Right lobe of liver (tissue), 6 donors: ENCODE measurements around the gene FCGR2B. TPM values are rescaled to one million over a fixed set of nuclear protein-coding genes. Genes with fewer than 3 reads are reported as not detected.
A peak's percentile ranks its signal among the peaks of the same experiment; 100 is the strongest.

Experiments
- ATAC-seq, 4 donors: fragments of 200-7000 bp; cut with Tn5 transposase; one replicate each; pipeline ENCODE4 v1.9.1; 2020; ENCODE audit warnings: mild to moderate bottlenecking in 4 of 4, moderate library complexity in 4 of 4
- DNase-seq, 3 donors: peaks; one replicate each; pipeline ENCODE4 v3.0.0-alpha.2; 2020
- H3K27ac ChIP-seq, 3 donors: fragments of 200-600 bp; one replicate each; pipeline ENCODE4 v1.8.0; 2022
- H3K27me3 ChIP-seq, 2 donors: fragments of 200-600 bp; one replicate each; pipeline ENCODE4 v1.8.0; 2022
- H3K36me3 ChIP-seq, 4 donors: fragments of 200-600 bp; sonication (generic) in 1 of 4; one replicate each; pipeline versions ENCODE4 v1.5.1 to v1.8.0; 2017 to 2022; ENCODE audit warnings: control low read depth in 1 of 4
- H3K4me1 ChIP-seq, 4 donors: fragments of 200-600 bp; sonication (generic) in 1 of 4; one replicate each; pipeline versions ENCODE4 v1.5.1 to v1.8.0; 2017 to 2022; ENCODE audit warnings: control low read depth in 1 of 4
- H3K4me3 ChIP-seq, 3 donors: fragments of 200-600 bp; one replicate each; pipeline ENCODE4 v1.8.0; 2022
- H3K9me3 ChIP-seq, 4 donors: fragments of 200-600 bp; sonication (generic) in 1 of 4; one replicate each; pipeline versions ENCODE4 v1.5.1 to v1.8.0; 2017 to 2022; ENCODE audit warnings: control low read depth in 1 of 4
- CTCF ChIP-seq, 4 donors: fragments of 200-600 bp in 3 of 4; fragments of 450-650 bp in 1 of 4; IDR thresholded peaks; one replicate each; pipeline versions ENCODE4 v1.5.1 to v1.8.0; 2016 to 2022; ENCODE audit warnings: antibody characterized with exemption in 4 of 4, mild to moderate bottlenecking in 2 of 4
- POLR2A ChIP-seq: fragments of 450-650 bp; IDR thresholded peaks from one replicate; pipeline ENCODE4 v1.6.1; 2017; ENCODE audit warnings: antibody characterized with exemption, mild to moderate bottlenecking
- WGBS: methylation state at CpG from one replicate; pipeline ENCODE4 v1.1.6; 2018; ENCODE audit warnings: low coverage, low lambda C conversion rate; ENCODE audit not compliant: insufficient coverage; ENCODE audit errors: missing lambda C conversion rate; 5-methylcytosine and 5-hydroxymethylcytosine counted together
- intact Hi-C, 2 donors: fragments of 100-400 bp; cut with DNase I; formaldehyde crosslinking; loops; one replicate each; pipeline versions ENCODE4 v1.11.2 to v1.14.1; 2022
- total RNA-seq, 6 experiments: library from RNA; depleted of rRNA in 2 of 6; stranded (reverse); fragments of >200 nt in 2 of 6; fragmentation: NEBNext Ultra II Directional in 3 of 6; extraction: Animal tissue kit (Norgen Biotek cat#: 25700) in 3 of 6; gene quantifications; one replicate each; pipeline versions ENCODE4 v1.1.0 to v1.2.4, GENCODE V29; 2016 to 2023
- donor health status: DM: no; HTN: yes; CAD: no.
- donor health status: DM: no; HTN: no; CAD: no.
- donor health status: DM: no; HTN: no; CAD: no.
- donor health status: DM: no; HTN: yes; CAD: no.
- donor health status: DM: no; HTN: yes; CAD: no.

The FCGR2B gene
- total RNA-seq, 6 experiments from 2014 or later = 15.5 to 30.9 (median 25.0) TPM

GRCh38 chr1:161702250-161702649 lies 39.3 kb downstream of the FCGR2B start:
- Histone ChIP-seq H3K4me3 (no peak overlapping the region), H3K9me3 (no peaks in the 10 kb centered on the region), H3K27ac (no peak overlapping the region), H3K27me3 (no peaks in the 10 kb centered on the region), H3K36me3 (no peaks in the 10 kb centered on the region), H3K4me1 (no peaks in the 10 kb centered on the region)
- TF ChIP-seq POLR2A (no peak), CTCF (IDR thresholded peaks at IDR 0.05) (no peak)
- WGBS = 53% methylated on average over 8 of the region's 8 CpGs
- intact Hi-C loops = no loop called here
- ATAC-seq (peak; percentile 66 to 97 (median 73)), DNase-seq (peak in 1 of 3 donors; percentile 48)

GRCh38 chr1:161705537-161705936 lies 42.6 kb downstream of the FCGR2B start:
- no peaks in the 10 kb centered on the region for H3K4me1 ChIP-seq
- WGBS = 100% methylated on average over 2 of the region's 4 CpGs
- H3K27ac ChIP-seq = no peak overlapping the region
- H3K27me3 ChIP-seq = no peaks in the 10 kb centered on the region
- no peak overlapping the region for H3K4me3 ChIP-seq
- DNase-seq (no peak), ATAC-seq (no peak)
- TF ChIP-seq CTCF (IDR thresholded peaks at IDR 0.05) (no peak), POLR2A (no peak)
- H3K9me3 ChIP-seq = no peaks in the 10 kb centered on the region
- H3K36me3 ChIP-seq = no peaks in the 10 kb centered on the region
- intact Hi-C loops = no loop called here

- Histone ChIP-seq H3K36me3 (no peaks in the 10 kb centered on the region), H3K27ac (no peak overlapping the region), H3K27me3 (no peaks in the 10 kb centered on the region), H3K4me1 (no peaks in the 10 kb centered on the region), H3K4me3 (no peak overlapping the region), H3K9me3 (no peaks in the 10 kb centered on the region)
- TF ChIP-seq CTCF (IDR thresholded peaks at IDR 0.05) (no peak), POLR2A (no peak)
- WGBS = 59% methylated on average over 3 of the region's 3 CpGs
- ATAC-seq (no peak), DNase-seq (no peak)
- intact Hi-C loops = no loop called here
Observed at GRCh38 chr1:161706113-161706481, 43.2 kb downstream of the FCGR2B start.

GRCh38 chr1:161706482-161707347 lies 43.8 kb downstream of the FCGR2B start, which contains the start of gene FCRLA:
Gene FCRLA (plus strand): TSS chr1:161707229. CDS start chr1:161707265, 36 bp downstream.
- Histone ChIP-seq H3K4me3 (no peak within 1 kb of the TSS), H3K9me3 (no peaks in the 10 kb centered on the region), H3K4me1 (no peaks in the 10 kb centered on the region), H3K27ac (no peak within 1 kb of the TSS), H3K27me3 (no peaks in the 10 kb centered on the region), H3K36me3 (no peaks in the 10 kb centered on the region)
- no peak for TF ChIP-seq POLR2A
- no peak for TF ChIP-seq CTCF (IDR thresholded peaks at IDR 0.05)
- intact Hi-C loops = no loop called here
- ATAC-seq (peak in 1 of 4 donors; percentile 49), DNase-seq (no peak)
- WGBS = 49% methylated on average over 4 of the region's 4 CpGs
